ENCODE results near the gene MBNL2. TPM values are rescaled to one million over a fixed set of nuclear protein-coding genes. Genes with fewer than 3 reads are reported as not detected.
A peak's percentile ranks its signal among the peaks of the same experiment; 100 is the strongest.

Gene MBNL2
- total RNA-seq, 4 donors from 2014 or later: 113 to 129 (median 118) TPM

DNA sequence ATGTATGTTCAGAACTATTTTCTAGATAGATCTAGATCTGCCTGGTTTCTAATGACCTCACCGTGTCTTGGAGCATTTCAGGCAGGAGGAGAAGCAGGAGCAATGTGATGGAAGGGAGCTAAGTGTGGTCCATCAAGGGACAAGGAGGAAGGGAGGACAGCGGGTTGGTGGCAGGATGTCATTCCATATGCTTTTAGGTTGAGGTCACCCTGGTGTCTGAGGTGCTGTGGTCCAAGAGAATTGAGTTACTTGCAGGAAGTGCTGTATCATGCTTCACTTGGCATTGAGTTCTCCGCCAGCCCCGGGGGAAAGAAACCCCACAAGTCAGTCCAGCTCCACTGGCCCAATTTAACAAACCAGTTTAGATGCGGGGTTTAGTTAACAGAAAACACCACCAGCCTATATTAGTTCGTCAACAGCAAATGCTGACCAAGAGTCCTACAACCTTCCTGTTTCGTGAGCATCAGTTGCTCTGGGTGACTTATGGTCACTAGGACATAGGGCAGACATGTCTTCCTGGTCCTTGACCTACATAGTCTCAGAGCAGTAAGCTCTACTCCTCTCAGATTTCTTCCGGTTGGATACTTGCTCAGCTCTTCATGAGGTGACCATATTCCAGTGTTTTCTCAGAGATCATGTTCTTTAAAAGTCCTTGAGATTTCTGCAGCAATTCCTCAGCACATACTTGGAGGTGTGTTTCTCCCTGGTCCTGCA lies 79.4 kb downstream of the MBNL2 start:
- Histone ChIP-seq H3K27ac (peak overlapping the region in 3 of 4 donors; percentile 25 to 57 (median 32)), H3K36me3 (no peaks in the 10 kb centered on the region), H3K27me3 (no peaks in the 10 kb centered on the region), H3K4me1 (peaks cover 23 to 93% (median 26%) of the 10 kb centered on the region in 3 donors), H3K4me3 (no peak overlapping the region), H3K9me3 (no peaks in the 10 kb centered on the region)
- no peak for ATAC-seq
- WGBS, 2 donors (ENCODE audit: low coverage in 1 of 2): 61 to 87% methylated on average over 3 to 8 of the region's 8 CpGs
- TF ChIP-seq POLR2A (IDR thresholded peaks at IDR 0.05): no peak
- TF ChIP-seq POLR2AphosphoS5 (IDR thresholded peaks at IDR 0.05): no peak
- TF ChIP-seq, protein P1, sequence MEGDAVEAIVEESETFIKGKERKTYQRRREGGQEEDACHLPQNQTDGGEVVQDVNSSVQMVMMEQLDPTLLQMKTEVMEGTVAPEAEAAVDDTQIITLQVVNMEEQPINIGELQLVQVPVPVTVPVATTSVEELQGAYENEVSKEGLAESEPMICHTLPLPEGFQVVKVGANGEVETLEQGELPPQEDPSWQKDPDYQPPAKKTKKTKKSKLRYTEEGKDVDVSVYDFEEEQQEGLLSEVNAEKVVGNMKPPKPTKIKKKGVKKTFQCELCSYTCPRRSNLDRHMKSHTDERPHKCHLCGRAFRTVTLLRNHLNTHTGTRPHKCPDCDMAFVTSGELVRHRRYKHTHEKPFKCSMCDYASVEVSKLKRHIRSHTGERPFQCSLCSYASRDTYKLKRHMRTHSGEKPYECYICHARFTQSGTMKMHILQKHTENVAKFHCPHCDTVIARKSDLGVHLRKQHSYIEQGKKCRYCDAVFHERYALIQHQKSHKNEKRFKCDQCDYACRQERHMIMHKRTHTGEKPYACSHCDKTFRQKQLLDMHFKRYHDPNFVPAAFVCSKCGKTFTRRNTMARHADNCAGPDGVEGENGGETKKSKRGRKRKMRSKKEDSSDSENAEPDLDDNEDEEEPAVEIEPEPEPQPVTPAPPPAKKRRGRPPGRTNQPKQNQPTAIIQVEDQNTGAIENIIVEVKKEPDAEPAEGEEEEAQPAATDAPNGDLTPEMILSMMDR (IDR thresholded peaks at IDR 0.05): no peak

DNA sequence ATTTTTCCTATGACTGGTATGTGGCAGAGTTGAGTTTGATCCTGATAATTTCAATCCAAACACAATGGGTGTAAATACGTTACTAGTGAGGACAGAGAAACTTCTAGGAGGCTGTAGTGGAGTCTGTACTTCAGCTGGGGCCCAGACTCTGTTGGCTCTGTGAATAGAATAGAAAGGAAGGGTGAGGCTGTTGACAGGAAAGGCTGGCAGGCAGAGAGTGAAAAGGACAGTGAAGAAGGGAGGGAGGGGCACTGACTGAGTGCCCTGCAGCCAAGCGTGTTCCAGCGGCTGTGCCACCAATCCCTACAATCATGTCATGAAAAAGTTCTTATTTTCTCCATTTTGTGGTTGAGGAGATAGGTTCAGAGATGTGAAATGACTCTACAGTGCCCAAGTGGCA lies 80.5 kb downstream of the MBNL2 start:
- Histone ChIP-seq H3K4me3 (no peak overlapping the region), H3K9me3 (no peaks in the 10 kb centered on the region), H3K36me3 (no peaks in the 10 kb centered on the region), H3K4me1 (peaks cover 28 to 93% (median 37%) of the 10 kb centered on the region in 3 donors), H3K27me3 (no peaks in the 10 kb centered on the region), H3K27ac (peak overlapping the region in 3 of 4 donors; percentile 20 to 57 (median 25))
- TF ChIP-seq, protein P1 (IDR thresholded peaks at IDR 0.05): no peak
- TF ChIP-seq POLR2A (IDR thresholded peaks at IDR 0.05) (no peak), POLR2AphosphoS5 (IDR thresholded peaks at IDR 0.05) (no peak), EP300 (IDR thresholded peaks at IDR 0.05) (no peak)
- ATAC-seq: no peak
- WGBS, 2 donors (ENCODE audit: low coverage in 1 of 2): 76 to 93% methylated on average over 2 to 3 of the region's 3 CpGs

DNA sequence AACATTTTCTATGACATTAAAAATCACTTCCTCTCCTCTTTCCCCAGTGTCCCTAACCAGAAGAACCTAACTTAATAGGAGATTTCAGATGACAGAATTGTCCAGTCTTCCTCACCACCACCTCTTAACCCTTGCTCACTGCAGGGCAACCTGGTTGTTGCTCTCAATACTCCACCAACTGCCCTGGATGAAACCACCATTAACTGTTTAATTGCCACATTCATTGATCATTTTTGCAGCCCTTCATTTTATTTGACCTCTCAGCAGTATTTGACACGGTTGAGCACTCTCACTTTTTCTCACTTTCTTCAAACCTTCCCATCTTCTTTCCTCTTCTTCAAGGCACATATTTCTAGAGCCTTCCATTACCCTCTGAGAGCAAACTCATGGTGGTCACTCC lies 84.0 kb downstream of the MBNL2 start:
- Histone ChIP-seq H3K4me3 (no peak overlapping the region), H3K9me3 (no peaks in the 10 kb centered on the region), H3K36me3 (no peaks in the 10 kb centered on the region), H3K4me1 (peaks cover 24 to 94% (median 38%) of the 10 kb centered on the region in 3 donors), H3K27me3 (no peaks in the 10 kb centered on the region), H3K27ac (peak overlapping the region in 2 of 4 donors; percentile 35)
- no peak for ATAC-seq
- WGBS, 2 donors (ENCODE audit: low coverage in 1 of 2): 92 to 100% methylated on average over 1 of the region's 1 CpG
- TF ChIP-seq EP300 (IDR thresholded peaks at IDR 0.05): no peak

DNA sequence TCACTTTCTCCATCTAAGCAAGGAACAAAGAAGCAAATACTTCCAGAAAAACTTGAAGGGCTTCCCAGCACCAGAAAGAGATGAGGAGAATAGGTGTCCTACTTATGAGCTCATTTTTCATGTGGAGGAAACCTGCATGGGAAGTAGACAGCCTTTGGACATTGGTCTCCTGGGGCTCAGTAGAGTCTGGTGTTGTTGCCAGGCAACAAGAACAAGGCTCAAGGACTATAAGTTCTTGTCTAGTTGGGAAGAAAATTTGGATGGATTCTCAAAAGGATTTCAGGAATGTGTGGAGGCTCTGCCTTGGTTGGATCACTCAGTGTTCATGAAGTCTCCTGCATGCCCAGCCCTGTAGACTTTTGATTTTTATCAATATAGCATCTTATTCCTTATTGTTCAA lies 84.5 kb downstream of the MBNL2 start:
- H3K27ac ChIP-seq: peak overlapping the region in 3 of 4 donors; percentile 14 to 35 (median 31)
- no peak for ATAC-seq
- TF ChIP-seq POLR2AphosphoS5 (IDR thresholded peaks at IDR 0.05) (no peak), POLR2A (IDR thresholded peaks at IDR 0.05) (no peak), EP300 (IDR thresholded peaks at IDR 0.05) (no peak)
- TF ChIP-seq, protein P1 (IDR thresholded peaks at IDR 0.05): no peak
- H3K9me3 ChIP-seq: no peaks in the 10 kb centered on the region
- H3K36me3 ChIP-seq: no peaks in the 10 kb centered on the region
- H3K27me3 ChIP-seq: no peaks in the 10 kb centered on the region
- no peak overlapping the region for H3K4me3 ChIP-seq
- H3K4me1 ChIP-seq: peaks cover 24 to 92% (median 37%) of the 10 kb centered on the region in 3 donors

DNA sequence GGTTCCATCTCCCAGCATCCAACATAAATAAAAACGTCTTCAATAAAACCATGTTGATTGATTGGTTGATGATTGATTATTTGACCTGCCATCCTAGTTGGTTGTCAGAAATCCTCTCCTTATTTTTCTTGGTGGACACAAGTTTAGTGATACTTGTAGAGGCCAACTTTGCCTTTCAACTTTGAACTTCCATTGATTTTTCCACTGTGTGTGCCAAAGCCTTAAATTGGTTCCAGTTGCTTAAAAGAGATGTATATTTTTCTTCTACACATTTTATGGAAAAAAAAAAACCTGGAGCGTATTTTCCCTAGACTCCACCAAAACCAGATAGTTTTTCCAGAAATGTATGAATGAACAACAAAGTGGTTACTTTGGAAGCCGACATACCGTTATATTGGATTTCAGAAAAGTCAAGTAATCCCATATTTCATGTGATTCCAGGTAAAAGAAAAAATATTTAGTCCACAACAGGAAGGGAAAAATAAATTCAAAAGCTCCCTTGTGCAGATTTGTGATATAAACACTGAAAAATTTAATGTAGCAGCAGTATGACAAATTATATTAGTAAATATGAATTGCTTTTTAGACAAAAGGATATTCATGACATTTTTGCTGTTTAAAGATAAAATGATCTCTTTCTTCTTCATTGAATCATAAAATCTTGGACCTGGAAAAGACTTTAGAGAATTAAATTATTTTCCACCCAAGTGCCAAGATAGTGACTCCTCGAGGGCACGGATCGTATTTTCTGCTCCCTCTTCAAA lies 85.2 kb downstream of the MBNL2 start:
- Histone ChIP-seq H3K36me3 (no peaks in the 10 kb centered on the region), H3K4me1 (peaks cover 20 to 92% (median 32%) of the 10 kb centered on the region in 3 donors), H3K4me3 (no peak overlapping the region), H3K27me3 (no peaks in the 10 kb centered on the region), H3K9me3 (no peaks in the 10 kb centered on the region), H3K27ac (peak overlapping the region in 2 of 4 donors; percentile 9 to 60)
- no peak for ATAC-seq
- TF ChIP-seq, protein P1 (IDR thresholded peaks at IDR 0.05): no peak
- no peak for TF ChIP-seq EP300 (IDR thresholded peaks at IDR 0.05)
- WGBS, 2 donors (ENCODE audit: low coverage in 1 of 2): 46 to 47% methylated on average over 7 of the region's 7 CpGs
